SKM-1 (cell line): Measurements from ENCODE around the gene CD8A.
"Not testable (repeated sequence)": the region's sequence is repeated elsewhere in the genome, so short reads cannot be mapped to it uniquely, and the experiment has no call there.

Experiments used
- DNase-seq: peaks from one replicate; lab custom pipeline; 2025; ENCODE audit not compliant: unreplicated experiment; lab: John Stamatoyannopoulos, UW

Gene CD8A

GRCh38 chr2:86739889-86740288 is 50.8 kb downstream of the CD8A start:
- DNase-seq, result not testable (repeated sequence)

GRCh38 chr2:86739485-86739884 is 51.2 kb downstream of the CD8A start:
- DNase-seq, result not testable (repeated sequence)

GRCh38 chr2:86734896-86735295 is 55.8 kb downstream of the CD8A start:
- not testable (repeated sequence) for DNase-seq
